AG09309 (cell line): ENCODE data around the gene CELA3B.
A peak's percentile ranks its signal among the peaks of the same experiment; 100 is the strongest.
"Not testable (repeated sequence)": the region's sequence is repeated elsewhere in the genome, so short reads cannot be mapped to it uniquely, and the experiment has no call there.

Source experiments
- DNase-seq: peaks from one replicate; pipeline ENCODE4 v3.0.0-alpha.2; 2010; ENCODE audit warnings: low read depth
- H3K4me3 ChIP-seq: 2 replicates; pipeline ENCODE4 v1.5.1; 2011; ENCODE audit warnings: mild to moderate bottlenecking, low read depth, low read length, moderate library complexity; ENCODE audit not compliant: control insufficient read depth
- CTCF ChIP-seq: IDR thresholded peaks from 2 replicates; pipeline ENCODE4 v1.5.1; 2011; ENCODE audit warnings: mild to moderate bottlenecking, low read depth, low read length, inconsistent platforms; ENCODE audit not compliant: insufficient read depth, control insufficient read depth; ENCODE audit errors: missing control alignments

CELA3B gene

GRCh38 chr1:22001409-22001808, 24.6 kb downstream of the CELA3B start, which contains the start of gene CELA3A:
CELA3A (plus strand) TSS chr1:22001657; CDS start chr1:22001675, 18 bp downstream.
- DNase-seq: no peak
- no peak within 1 kb of the TSS for H3K4me3 ChIP-seq
- no peak for TF ChIP-seq CTCF

GRCh38 chr1:22002461-22002860, 25.6 kb downstream of the CELA3B start:
- not testable (repeated sequence) for DNase-seq, H3K4me3 ChIP-seq

GRCh38 chr1:22002875-22003274, 26.1 kb downstream of the CELA3B start:
- DNase-seq, H3K4me3 ChIP-seq: not testable (repeated sequence)

GRCh38 chr1:22003959-22004358, 27.1 kb downstream of the CELA3B start:
- not testable (repeated sequence) for DNase-seq, H3K4me3 ChIP-seq

GRCh38 chr1:22005261-22006149, 28.7 kb downstream of the CELA3B start:
- TF ChIP-seq CTCF: peak; percentile 46
- not testable (repeated sequence) for DNase-seq, H3K4me3 ChIP-seq

GRCh38 chr1:22006736-22007135, 29.9 kb downstream of the CELA3B start:
- H3K4me3 ChIP-seq, DNase-seq: not testable (repeated sequence)

GRCh38 chr1:22007262-22007661, 30.4 kb downstream of the CELA3B start:
- DNase-seq, H3K4me3 ChIP-seq: not testable (repeated sequence)

GRCh38 chr1:22009566-22009965, 32.7 kb downstream of the CELA3B start:
- H3K4me3 ChIP-seq, DNase-seq: not testable (repeated sequence)

- not testable (repeated sequence) for DNase-seq, H3K4me3 ChIP-seq
Observed at GRCh38 chr1:22012752-22013151, 35.9 kb downstream of the CELA3B start.

- not testable (repeated sequence) for DNase-seq, H3K4me3 ChIP-seq
Observed at GRCh38 chr1:22014575-22015206, 37.9 kb downstream of the CELA3B start.
